ENCODE results near the gene CACNA1E.
"Not testable (repeated sequence)": the region's sequence is repeated elsewhere in the genome, so short reads cannot be mapped to it uniquely, and the experiment has no call there.

CACNA1E gene

DNA sequence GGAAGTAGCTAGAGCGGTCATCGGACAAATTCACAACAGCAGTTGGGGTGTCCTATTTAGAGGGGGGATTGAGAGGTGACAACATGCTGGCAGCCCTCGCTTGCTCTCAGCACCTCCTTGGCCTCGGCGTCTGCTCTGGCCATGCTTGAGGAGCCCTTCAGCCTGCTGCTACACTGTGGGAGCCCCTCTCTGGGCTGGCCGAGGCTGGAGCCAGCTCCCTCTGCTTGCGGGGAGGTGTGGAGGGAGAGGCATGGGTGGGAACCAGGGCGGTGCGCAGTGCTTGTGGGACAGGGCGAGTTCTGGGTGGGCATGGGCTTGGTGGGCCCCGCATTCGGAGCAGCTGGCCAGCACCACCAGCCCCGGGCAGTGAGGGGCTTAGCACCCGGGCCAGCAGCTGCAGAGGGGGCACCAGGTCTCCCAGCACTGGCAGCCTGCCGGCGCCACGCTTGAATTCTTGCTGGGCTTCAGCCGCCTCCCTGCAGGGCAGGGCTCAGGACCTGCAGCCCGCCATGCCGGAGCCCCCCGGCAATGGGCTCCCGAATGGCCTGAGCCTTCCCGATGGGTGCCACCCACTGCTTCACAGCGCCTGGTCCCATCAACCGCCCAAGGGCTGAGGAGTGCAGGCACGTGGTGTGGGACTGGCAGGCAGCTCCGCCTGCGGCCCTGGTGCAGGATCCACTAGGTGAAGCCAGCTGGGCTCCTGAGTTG, 349.0 kb downstream of the CACNA1E start:
- not testable (repeated sequence) for DNase-seq

DNA sequence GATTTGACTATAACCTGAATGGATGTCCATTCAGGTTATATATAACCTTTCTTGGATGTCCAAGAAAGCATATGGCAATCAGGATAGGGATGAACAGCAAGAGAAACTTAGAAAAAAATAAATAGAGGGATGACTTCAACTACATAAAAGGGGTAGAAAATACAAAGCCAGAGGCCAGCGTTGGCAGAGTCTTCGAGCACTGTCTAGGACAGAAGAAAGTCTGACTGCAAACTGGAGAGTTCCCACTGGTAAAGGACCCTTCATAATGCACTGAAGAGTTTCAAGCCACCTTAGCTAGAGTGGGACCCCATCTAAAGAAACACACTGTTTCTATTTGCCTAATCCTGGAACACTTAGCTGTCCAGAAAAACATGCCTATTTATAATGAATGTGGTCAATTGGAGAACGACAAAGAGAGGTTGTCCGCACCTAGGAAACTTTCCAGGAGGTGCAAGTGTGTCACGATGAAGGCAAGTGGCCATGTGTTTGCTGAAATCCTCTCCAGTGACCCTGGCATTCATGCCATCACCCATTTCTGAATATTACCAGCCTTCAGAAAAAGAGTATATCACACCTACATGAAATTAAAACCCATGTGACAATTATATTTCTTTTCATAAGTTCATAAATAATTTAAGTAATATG, 362.8 kb downstream of the CACNA1E start:
- no peak for DNase-seq

DNA sequence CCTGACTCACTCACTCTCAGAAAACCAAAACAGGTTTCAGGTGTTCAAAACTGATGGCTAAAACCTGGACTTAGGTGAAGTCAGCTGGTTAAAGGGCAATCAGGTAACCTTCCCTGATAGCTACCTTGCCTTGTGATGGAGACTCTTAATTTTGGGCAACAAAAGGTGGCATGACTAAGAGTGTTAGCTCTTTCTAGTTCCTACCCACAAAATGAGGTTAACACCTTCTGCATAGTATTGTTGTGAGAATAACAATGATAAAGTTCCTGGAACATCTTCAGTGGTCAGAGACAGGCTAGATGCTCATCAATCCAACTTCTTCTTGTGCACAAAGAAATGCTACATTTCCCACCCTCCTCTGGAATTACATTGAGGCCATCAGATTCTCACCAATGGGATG, 363.4 kb downstream of the CACNA1E start:
- peak; percentile 6 for DNase-seq

DNA sequence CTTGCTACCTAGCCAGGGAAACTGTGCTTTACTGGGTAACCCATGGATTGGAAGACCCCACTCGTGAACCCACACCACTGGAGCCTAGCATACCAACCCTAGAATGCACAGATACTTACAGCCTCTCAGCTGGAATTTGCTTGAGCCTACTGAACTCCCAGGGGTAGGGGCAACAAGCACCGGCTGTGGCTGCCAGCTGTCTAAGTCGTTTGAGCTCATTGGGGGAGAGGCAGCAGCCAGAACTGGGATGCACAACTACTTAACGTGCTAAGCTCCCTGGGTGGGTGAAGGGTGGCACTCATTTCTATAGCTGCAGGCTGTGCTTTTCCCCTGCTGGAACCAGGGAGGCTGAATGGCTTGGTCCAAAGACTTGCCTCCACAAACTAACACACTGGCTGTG, 365.8 kb downstream of the CACNA1E start:
- no peak for DNase-seq

DNA sequence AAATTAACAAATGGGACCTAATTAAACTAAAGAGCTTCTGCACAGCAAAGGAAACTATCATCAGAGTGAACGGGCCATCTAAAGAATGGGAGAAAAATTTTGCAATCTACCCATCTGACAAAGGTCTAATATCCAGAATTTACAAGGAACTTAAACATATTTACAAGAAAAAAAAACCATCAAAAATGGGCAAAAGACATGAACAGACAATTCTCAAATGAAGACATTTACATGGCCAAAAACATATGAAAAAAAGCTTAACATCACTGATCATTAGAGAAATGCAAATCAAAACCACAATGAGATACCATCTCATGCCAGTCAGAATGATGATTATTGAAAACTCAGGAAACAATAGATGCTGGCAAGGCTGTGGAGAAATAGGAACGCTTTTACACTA, 370.9 kb downstream of the CACNA1E start:
- not testable (repeated sequence) for DNase-seq

DNA sequence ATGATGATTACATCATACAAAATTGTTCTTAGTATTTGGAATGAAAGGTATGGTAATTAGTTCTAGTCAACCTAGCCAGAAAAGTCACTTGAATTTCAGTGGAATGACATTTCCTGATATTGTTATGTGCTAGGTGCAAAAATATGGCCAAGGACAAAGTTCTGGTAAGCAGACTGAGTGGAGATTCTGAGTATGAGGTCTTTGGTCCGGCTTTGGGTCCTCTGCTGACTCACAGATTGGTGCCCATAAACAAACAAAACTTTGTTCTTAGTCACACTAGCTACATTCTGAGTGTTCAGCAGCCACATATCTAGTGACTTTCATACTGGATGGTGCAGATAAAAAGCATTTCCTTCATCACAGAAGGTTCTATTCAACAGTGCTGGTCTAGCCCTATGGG, 372.1 kb downstream of the CACNA1E start:
- no peak for DNase-seq
